GM03348 (cell line): Measurements from ENCODE around the gene IL25.

Source experiments
- DNase-seq: peaks from one replicate; pipeline ENCODE4 v3.0.0; 2012; ENCODE audit warnings: low spot score

The IL25 gene

GRCh38 chr14:23353433-23353780, 19.2 kb upstream of the IL25 start:
- DNase-seq = no peak

DNA sequence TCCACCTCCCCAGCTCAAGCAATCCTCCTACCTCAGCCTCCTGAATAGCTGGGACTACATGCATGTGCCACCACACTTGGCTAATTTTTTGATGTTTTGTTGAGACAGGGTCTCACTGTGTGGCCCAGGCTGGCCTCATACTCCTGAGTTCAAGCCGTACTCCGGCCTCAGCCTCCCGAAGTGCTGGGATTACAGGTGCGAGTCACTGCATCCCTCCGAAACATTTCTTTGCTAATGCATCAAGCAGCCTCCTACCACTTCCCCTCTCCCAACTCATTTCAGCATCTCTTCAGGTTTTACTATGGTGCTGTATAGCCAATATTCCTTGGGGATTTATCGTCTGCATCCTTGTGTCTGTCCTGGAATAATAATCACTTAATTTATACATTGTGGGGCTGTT, 17.6 kb upstream of the IL25 start:
- DNase-seq = no peak

DNA sequence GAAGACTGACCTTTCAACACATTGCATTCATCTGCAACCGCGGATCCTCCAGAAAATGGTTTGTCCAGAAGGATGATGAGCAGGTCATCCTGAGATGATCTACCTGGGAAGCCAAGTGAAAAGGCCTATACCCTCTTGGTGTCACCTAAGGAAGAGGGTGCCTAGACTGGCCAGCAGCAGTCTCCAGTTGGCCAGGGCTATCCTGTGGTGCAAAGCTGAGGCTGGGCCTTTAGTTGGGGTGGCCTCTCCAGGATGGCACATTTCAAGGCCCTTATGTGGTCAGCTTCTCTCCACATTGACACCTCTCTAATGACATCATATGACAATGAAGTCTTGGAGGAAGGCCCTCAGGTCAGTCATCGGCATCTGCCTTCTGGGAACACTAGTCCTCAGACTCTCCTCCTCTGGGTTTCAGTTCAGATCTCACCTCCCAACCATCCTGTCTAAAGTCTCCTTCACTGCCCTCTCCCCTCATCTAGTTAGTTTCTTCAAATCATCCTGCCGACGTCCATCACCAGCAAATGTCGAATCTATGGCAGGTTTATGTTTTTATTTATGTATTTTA, 16.7 kb upstream of the IL25 start:
- no peak for DNase-seq

DNA sequence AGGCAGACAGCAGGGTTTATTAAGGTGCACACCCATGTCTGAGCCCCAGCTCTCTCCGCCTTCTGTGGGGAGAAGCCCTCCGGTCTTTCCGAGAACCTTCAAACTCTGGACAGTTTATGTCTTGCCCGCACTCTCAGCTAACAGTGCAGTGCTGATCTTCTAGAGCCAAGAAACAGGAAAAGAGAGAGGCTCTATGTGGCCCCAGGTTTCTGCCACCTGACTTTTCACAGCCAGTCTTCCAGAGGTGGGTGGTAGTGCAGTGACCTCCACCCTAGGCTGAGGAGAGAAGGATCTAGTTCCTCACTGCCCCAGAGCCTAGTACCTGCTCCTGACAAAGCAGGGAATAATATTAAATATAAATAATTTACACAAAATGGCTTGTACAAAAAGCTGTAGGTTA, 15.9 kb upstream of the IL25 start:
- DNase-seq = no peak

GRCh38 chr14:23357261-23357660, 15.3 kb upstream of the IL25 start:
- no peak for DNase-seq

DNA sequence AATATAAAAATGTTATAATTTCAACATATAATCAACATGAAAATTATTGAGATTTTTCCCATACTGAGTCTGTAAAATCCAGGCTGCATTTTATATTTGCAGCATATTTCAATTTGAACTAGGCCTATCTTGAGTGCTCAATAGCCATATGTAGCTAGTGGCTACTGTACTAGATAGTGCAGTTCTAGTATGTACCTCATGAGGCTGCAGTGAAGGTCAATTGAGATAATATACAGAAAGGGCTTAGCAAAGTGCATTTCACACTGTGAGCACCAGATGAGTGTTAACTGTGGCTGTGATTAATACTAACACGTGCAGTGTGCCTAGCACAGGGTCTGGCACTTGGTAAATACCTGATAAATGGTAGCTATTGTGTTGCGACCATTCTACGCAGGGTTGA, 14.6 kb upstream of the IL25 start:
- no peak for DNase-seq

GRCh38 chr14:23358553-23359166, 13.9 kb upstream of the IL25 start:
- DNase-seq = no peak

DNA sequence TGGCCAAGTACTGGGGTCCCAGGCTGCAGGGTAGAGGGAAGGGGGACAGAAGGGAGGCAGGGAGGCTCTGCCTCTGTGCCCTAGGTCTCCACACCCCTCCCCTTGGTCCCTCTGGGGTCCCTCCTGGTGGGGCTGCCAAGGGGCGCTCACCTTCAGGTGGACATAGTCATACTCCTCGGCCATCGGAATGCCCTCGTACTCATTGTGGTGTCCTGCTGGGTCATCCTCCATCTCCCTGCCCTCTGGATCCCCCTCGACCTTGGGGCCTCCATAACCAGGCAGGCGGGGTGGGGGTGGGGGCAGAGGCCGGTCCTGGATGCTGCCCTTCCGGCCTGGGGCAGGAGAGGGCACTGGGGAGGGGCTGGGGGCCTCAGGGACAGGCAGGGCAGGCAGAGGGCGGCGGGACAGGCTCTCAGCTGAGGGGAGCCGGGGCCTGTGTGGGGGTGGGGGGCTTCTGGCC, 13.4 kb upstream of the IL25 start:
- no peak for DNase-seq

- no peak for DNase-seq
Observed at GRCh38 chr14:23359722-23360447, 12.7 kb upstream of the IL25 start.

DNA sequence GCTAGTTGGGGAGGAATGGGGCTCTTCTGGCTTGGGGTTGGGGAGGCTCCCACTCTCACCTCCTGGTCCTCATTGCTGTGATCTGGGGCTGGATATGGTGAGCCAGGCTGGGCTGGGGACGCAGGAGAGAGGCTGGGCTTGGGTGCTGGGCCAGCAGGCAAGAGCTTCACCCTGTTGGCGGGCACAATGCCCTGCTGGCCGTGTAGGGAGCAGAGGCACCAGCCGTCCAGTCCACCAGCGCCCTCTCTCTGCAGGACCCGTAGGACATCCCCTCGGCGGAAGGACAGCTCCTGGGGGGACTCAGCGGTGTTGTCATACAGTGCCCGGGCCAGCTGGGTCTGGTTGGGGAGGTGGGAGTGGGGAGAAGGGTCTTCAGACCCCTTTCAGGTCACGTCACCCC, 12.1 kb upstream of the IL25 start:
- no peak for DNase-seq

DNA sequence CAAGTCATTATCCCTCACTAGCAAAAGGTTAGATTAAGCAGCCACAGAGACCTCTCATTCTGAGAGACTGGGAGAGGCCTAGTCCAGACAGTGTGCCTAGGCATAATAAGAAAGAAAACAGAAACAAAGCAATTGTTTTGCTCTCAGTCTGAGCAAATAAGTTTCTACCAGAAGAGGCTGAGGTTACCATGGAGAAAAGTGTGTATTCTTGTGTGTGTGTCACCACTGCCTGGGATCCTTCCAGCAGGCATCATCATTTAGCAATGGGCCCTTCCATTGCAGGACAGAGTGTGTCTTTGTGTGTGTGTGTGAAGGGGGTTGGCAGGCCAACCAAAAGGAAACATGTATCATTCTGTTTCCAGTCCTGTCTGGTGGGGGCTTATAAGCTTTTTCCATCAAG, 11.3 kb upstream of the IL25 start:
- no peak for DNase-seq

DNA sequence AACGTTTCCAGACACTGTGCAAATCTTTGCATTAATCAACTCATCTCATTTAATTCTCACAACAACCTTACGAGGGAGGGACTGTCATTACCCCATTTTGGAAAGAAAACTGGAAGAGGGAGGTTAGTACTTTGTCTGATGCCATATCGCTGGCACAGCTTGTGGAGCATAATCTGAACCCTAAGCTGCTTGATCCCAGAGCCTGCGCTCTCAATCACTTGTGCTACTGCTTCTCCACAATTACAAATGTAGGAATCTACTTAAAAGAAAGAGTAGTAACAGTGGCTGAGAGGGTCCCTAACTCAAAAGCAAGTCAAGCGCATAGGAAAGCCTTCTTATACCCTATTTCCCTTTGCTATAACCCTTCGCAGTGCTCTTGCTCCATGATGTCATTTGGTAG, 10.8 kb upstream of the IL25 start:
- no peak for DNase-seq

GRCh38 chr14:23362200-23362599, 10.4 kb upstream of the IL25 start:
- no peak for DNase-seq

GRCh38 chr14:23364164-23365035, 8.2 kb upstream of the IL25 start:
- DNase-seq = peak; percentile 43

DNA sequence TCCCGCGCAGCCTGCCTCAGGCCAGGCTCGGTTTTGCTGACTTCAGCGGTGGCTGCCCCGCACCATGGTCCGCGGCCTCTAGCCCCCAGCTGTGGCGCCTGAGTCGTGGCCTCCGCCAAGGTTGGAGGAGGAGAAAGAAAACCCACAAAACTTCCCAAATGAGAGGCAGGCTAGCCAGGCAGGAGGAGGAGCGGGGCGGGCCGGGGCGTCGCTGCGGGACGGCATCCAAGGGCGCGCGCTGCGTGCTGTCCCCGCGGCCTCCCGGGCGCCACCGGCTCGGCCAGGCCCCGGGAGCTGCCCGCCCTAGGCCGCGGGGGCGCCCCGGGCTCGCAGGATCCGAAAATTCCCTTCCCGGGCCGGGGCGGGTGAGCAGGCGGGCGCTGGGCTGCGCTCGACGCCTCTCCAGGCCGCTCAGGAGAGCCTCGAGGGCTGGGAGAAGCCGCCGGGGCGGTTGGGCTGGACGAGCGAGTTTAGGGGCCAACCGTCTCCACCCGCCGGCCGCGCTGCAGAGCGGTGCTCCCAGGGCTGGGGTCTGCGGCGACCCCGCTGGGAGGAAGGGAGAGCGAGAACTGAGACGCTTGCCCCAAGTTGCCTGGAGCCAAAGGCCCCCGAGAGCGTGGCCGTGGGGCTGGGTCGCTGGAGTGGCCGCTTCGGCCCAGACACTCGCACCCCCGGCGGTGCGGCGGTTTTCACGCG, 7.4 kb upstream of the IL25 start, which contains the start of gene EFS:
Gene EFS (minus strand): TSS at position 137 of the 696 bp plus-strand sequence. CDS start 147 bp downstream, outside the sequence.
- DNase-seq = peak; percentile 69

GRCh38 chr14:23365732-23366425, 6.7 kb upstream of the IL25 start:
- DNase-seq = peak; percentile 50

DNA sequence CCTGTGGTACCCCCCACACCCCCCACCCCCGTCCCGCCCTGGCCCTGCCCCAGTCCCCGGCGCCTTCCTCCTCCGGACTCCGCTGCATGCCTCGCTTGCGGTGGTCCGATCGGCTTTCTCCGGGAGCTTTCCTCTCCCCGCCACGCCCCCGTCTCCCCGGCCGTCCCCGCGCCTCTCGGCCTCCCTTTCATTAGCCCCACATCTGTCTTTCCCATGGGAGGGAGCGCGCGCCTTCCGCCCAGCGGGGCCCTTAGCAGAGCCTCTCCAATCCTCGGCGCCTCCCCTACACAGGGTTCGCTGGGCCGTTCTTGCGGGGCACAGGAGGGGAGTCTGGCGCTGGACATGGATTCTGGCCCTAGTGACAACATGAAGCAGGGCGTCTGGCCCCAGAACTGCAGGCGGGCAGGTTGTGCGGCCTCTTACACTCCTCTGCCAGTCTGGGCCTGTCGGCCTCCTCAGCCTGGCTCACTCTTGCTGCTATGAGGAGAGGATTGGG, 6.1 kb upstream of the IL25 start:
- peak; percentile 79 for DNase-seq

DNA sequence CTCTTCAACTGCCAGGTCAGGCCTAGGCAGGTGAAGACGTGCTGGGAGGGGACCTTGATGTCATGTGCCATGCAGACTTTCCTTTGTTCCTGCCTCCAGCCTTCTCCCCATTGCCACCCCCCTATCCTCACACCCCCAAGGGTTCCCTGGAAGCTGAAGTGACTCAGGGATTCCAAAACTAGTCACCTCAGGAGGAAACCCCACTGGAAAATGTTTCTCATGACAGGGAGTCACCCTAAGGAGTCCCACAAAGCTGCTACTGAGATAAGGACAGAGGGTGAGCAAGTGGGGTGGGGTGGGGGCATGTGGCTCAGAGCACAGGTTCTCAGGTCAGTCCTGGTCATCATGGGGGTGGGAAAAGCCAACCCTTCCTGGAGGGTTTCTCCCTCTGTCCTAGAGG, 2.4 kb upstream of the IL25 start:
- DNase-seq = no peak

DNA sequence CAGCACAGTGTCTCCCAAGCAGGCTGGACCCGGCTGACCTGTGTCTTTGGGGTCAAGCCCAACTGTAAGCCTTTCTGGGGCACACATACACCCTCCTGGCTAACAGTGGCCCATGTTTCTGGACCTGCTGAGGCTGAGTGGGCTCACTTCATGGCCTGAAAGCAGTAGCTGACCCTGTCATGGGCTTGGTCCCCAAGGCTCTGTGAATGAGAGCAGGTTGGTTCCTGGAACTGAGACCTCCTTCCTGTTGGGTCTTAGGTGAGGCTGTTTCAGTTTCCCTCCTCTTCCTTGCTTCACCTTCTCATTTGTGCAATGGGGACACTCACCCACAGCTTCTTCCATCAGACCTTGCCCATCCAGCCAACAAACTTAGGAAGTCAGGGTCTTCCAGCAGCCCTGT, 744 bp upstream of the IL25 start:
- DNase-seq = no peak

DNA sequence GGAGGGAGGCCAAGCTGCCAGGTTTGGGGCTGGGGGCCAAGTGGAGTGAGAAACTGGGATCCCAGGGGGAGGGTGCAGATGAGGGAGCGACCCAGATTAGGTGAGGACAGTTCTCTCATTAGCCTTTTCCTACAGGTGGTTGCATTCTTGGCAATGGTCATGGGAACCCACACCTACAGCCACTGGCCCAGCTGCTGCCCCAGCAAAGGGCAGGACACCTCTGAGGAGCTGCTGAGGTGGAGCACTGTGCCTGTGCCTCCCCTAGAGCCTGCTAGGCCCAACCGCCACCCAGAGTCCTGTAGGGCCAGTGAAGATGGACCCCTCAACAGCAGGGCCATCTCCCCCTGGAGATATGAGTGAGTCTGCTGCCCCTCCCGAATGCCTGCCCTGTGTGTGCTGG, 432 bp downstream of the IL25 start:
- no peak for DNase-seq
